Hepatocyte (in vitro differentiated cells): ENCODE data around the gene PCDHA8. TPM values are rescaled to one million over a fixed set of nuclear protein-coding genes. Genes with fewer than 3 reads are reported as not detected.

ENCODE experiments used
- DNase-seq: peaks from one replicate; pipeline ENCODE4 v3.0.0-alpha.2; 2016; ENCODE audit warnings: low spot score
- H2AFZ ChIP-seq: fragments of 200-600 bp; sonication (generic); 2 replicates; pipeline ENCODE4 v1.6.0; 2016; ENCODE audit warnings: antibody characterized with exemption, mild to moderate bottlenecking
- H3K27ac ChIP-seq: fragments of 200-600 bp; sonication (generic); 2 replicates; pipeline ENCODE4 v1.5.1; 2016; ENCODE audit warnings: mild to moderate bottlenecking
- H3K27me3 ChIP-seq: fragments of 200-600 bp; sonication (generic); 2 replicates; pipeline ENCODE4 v1.6.1; 2016
- H3K36me3 ChIP-seq: fragments of 200-600 bp; sonication (generic); replicated peaks from 2 replicates; pipeline ENCODE4 v1.5.1; 2016; ENCODE audit warnings: low read depth; ENCODE audit not compliant: insufficient read depth
- H3K4me1 ChIP-seq: fragments of 200-600 bp; sonication (generic); 2 replicates; pipeline ENCODE4 v1.5.1; 2016; ENCODE audit warnings: mild to moderate bottlenecking, moderate library complexity; ENCODE audit not compliant: insufficient read depth
- H3K4me2 ChIP-seq: fragments of 200-600 bp; sonication (generic); 2 replicates; pipeline ENCODE4 v1.6.0; 2016
- H3K4me3 ChIP-seq: fragments of 200-600 bp; sonication (generic); 2 replicates; pipeline ENCODE4 v1.5.1; 2016; ENCODE audit warnings: mild to moderate bottlenecking
- H3K79me2 ChIP-seq: fragments of 200-600 bp; sonication (generic); 2 replicates; pipeline ENCODE4 v1.6.0; 2017; ENCODE audit warnings: mild to moderate bottlenecking
- H3K9me2 ChIP-seq: fragments of 200-600 bp; sonication (generic); replicated peaks from 2 replicates; pipeline ENCODE4 v1.6.0; 2017; ENCODE audit warnings: mild to moderate bottlenecking; ENCODE audit not compliant: insufficient read depth
- H3K9me3 ChIP-seq: fragments of 200-600 bp; sonication (generic); 2 replicates; pipeline ENCODE4 v1.5.1; 2016; ENCODE audit warnings: low read depth, mild to moderate bottlenecking
- H4K20me1 ChIP-seq: fragments of 200-600 bp; sonication (generic); 2 replicates; pipeline ENCODE4 v1.6.0; 2016; ENCODE audit warnings: mild to moderate bottlenecking; ENCODE audit not compliant: insufficient read depth, poor library complexity, severe bottlenecking
- CTCF ChIP-seq: fragments of 200-600 bp; sonication (generic); IDR thresholded peaks from 2 replicates; pipeline ENCODE4 v1.5.1; 2016; ENCODE audit warnings: antibody characterized with exemption, mild to moderate bottlenecking; ENCODE audit not compliant: poor library complexity
- EZH2 ChIP-seq: fragments of 200-600 bp; sonication (generic); IDR thresholded peaks from 2 replicates; pipeline ENCODE4 v1.6.1; 2016; ENCODE audit warnings: antibody characterized with exemption, mild to moderate bottlenecking, borderline replicate concordance
- EZH2phosphoT487 ChIP-seq: fragments of 200-600 bp; sonication (generic); IDR thresholded peaks from one replicate; pipeline ENCODE4 v1.6.1; 2018; ENCODE audit warnings: antibody characterized with exemption, mild to moderate bottlenecking, low read depth, moderate library complexity; ENCODE audit not compliant: unreplicated experiment, severe bottlenecking
- WGBS: methylation state at CpG from one replicate; pipeline ENCODE4 v1.1.6; 2016; ENCODE audit warnings: low lambda C conversion rate; ENCODE audit errors: missing lambda C conversion rate; 5-methylcytosine and 5-hydroxymethylcytosine counted together
- polyA plus RNA-seq: library from polyadenylated mRNA; unstranded; fragments of >200 nt; fragmentation: Nextera tagmentation; extraction: Ambion mirVana; gene quantifications from 2 replicates; pipeline ENCODE4 v1.2.1, GENCODE V29; 2016
- total RNA-seq: library from RNA; depleted of rRNA; stranded (reverse); fragments of >200 nt; gene quantifications from 2 replicates; pipeline ENCODE4 v1.2.3, GENCODE V29; 2014

PCDHA8 gene
- total and polyA plus RNA-seq, 2 experiments from 2014 or later, result 0.13 to 1.9 TPM

GRCh38 chr5:140862441-140863295 lies 21.7 kb downstream of the PCDHA8 start:
- no peak for TF ChIP-seq EZH2
- no peak for TF ChIP-seq EZH2phosphoT487
- TF ChIP-seq CTCF, result no peak
- peaks cover 5% of the 10 kb centered on the region for H3K79me2 ChIP-seq
- H3K9me3 ChIP-seq, result peaks cover 11% of the 10 kb centered on the region
- H3K36me3 ChIP-seq, result no peaks in the 10 kb centered on the region
- no peak overlapping the region for H2AFZ ChIP-seq
- H3K4me1 ChIP-seq, result no peaks in the 10 kb centered on the region
- DNase-seq, result no peak
- H3K27ac ChIP-seq, result no peak overlapping the region
- H3K27me3 ChIP-seq, result no peaks in the 10 kb centered on the region
- no peak overlapping the region for H3K4me2 ChIP-seq
- no peaks in the 10 kb centered on the region for H4K20me1 ChIP-seq
- no peak overlapping the region for H3K4me3 ChIP-seq
- WGBS, result 99% methylated on average over 75 of the region's 76 CpGs
- H3K9me2 ChIP-seq, result no peaks in the 10 kb centered on the region

GRCh38 chr5:140868721-140869554 lies 28.0 kb downstream of the PCDHA8 start, which contains the start of gene PCDHA11:
Gene PCDHA11, plus strand, starts transcription at chr5:140868957. Its CDS starts 147 bp downstream, at chr5:140869104.
- TF ChIP-seq CTCF (peak; percentile 19), EZH2 (no peak)
- Histone ChIP-seq H3K27ac (no peak within 1 kb of the TSS), H3K79me2 (peaks cover 11% of the 10 kb centered on the region), H3K4me2 (peak within 1 kb of the TSS; percentile 54), H3K4me1 (no peaks in the 10 kb centered on the region), H3K9me3 (peaks cover 16% of the 10 kb centered on the region), H3K4me3 (no peak within 1 kb of the TSS), H3K36me3 (no peaks in the 10 kb centered on the region), H2AFZ (no peak within 1 kb of the TSS), H3K9me2 (no peaks in the 10 kb centered on the region), H3K27me3 (no peaks in the 10 kb centered on the region), H4K20me1 (no peaks in the 10 kb centered on the region)
- no peak for DNase-seq
- WGBS, result 75% methylated on average over 41 of the region's 41 CpGs

GRCh38 chr5:140869555-140869886 lies 28.5 kb downstream of the PCDHA8 start:
- no peaks in the 10 kb centered on the region for H3K36me3 ChIP-seq
- H3K27me3 ChIP-seq, result no peaks in the 10 kb centered on the region
- DNase-seq, result no peak
- WGBS, result 95% methylated on average over 5 of the region's 5 CpGs
- TF ChIP-seq CTCF (peak; percentile 5), EZH2 (no peak)
- peak overlapping the region; percentile 54 for H3K4me2 ChIP-seq
- H4K20me1 ChIP-seq, result no peaks in the 10 kb centered on the region
- peaks cover 11% of the 10 kb centered on the region for H3K79me2 ChIP-seq
- H3K4me3 ChIP-seq, result no peak overlapping the region
- H3K9me2 ChIP-seq, result no peaks in the 10 kb centered on the region
- H3K27ac ChIP-seq, result no peak overlapping the region
- H3K4me1 ChIP-seq, result no peaks in the 10 kb centered on the region
- H3K9me3 ChIP-seq, result peaks cover 16% of the 10 kb centered on the region
- no peak overlapping the region for H2AFZ ChIP-seq
